AG20443 (cell line): ENCODE data around the gene RBM38.

Experiments
- DNase-seq: peaks from one replicate; pipeline ENCODE4 v3.0.0; 2012; ENCODE audit warnings: low spot score, mixed read lengths

The RBM38 gene

GRCh38 chr20:57391439-57392301 is 474 bp downstream of the RBM38 start:
- no peak for DNase-seq

GRCh38 chr20:57392512-57393271 is 1.5 kb downstream of the RBM38 start:
- DNase-seq, result no peak

- DNase-seq, result no peak
Observed at GRCh38 chr20:57393321-57394120, 2.3 kb downstream of the RBM38 start.

GRCh38 chr20:57394121-57395082 is 3.2 kb downstream of the RBM38 start:
- DNase-seq, result no peak

- peak; percentile 82 for DNase-seq
Observed at GRCh38 chr20:57395111-57395966, 4.1 kb downstream of the RBM38 start.

GRCh38 chr20:57396212-57396983 is 5.2 kb downstream of the RBM38 start:
- no peak for DNase-seq

- no peak for DNase-seq
Observed at GRCh38 chr20:57396984-57397692, 5.9 kb downstream of the RBM38 start.

- no peak for DNase-seq
Observed at GRCh38 chr20:57397693-57398108, 6.5 kb downstream of the RBM38 start.

GRCh38 chr20:57398231-57398821 is 7.1 kb downstream of the RBM38 start:
- DNase-seq, result no peak

GRCh38 chr20:57398901-57399535 is 7.8 kb downstream of the RBM38 start:
- DNase-seq, result no peak

- DNase-seq, result no peak
Observed at GRCh38 chr20:57399587-57400155, 8.5 kb downstream of the RBM38 start.

- no peak for DNase-seq
Observed at GRCh38 chr20:57400231-57400701, 9.1 kb downstream of the RBM38 start.

GRCh38 chr20:57400821-57401564 is 9.8 kb downstream of the RBM38 start:
- DNase-seq, result no peak

GRCh38 chr20:57401565-57401918 is 10.3 kb downstream of the RBM38 start:
- DNase-seq, result no peak

- no peak for DNase-seq
Observed at GRCh38 chr20:57402206-57403125, 11.3 kb downstream of the RBM38 start.

- no peak for DNase-seq
Observed at GRCh38 chr20:57403216-57403615, 12.0 kb downstream of the RBM38 start.
